Prostate gland (tissue), 2 donors: Measurements from ENCODE around the gene PGAP6.

Source experiments
- CTCF ChIP-seq, 4 experiments: fragments of 200-600 bp in 2 of 4; fragments of 450-650 bp in 2 of 4; sonication (generic) in 2 of 4; IDR thresholded peaks; 1 replicate in 3 of 4; 2 replicates in 1 of 4; pipeline ENCODE4 v1.5.1; 2016 to 2019; ENCODE audit warnings: antibody characterized with exemption in 4 of 4, mild to moderate bottlenecking in 2 of 4, moderate library complexity in 2 of 4
- POLR2AphosphoS5 ChIP-seq: sonication (generic); formaldehyde crosslinking; IDR thresholded peaks from one replicate; pipeline ENCODE4 v1.6.1; 2017; ENCODE audit warnings: antibody characterized with exemption

- no peak for TF ChIP-seq POLR2AphosphoS5
- no peak for TF ChIP-seq CTCF (IDR thresholded peaks at IDR 0.05)
Observed at GRCh38 chr16:324201-324450, 57.7 kb downstream of the PGAP6 start.
